ENCODE data around the gene B3GAT2.
A peak's percentile ranks its signal among the peaks of the same experiment; 100 is the strongest.

The B3GAT2 gene

GRCh38 chr6:70894001-70894400, 62.9 kb downstream of the B3GAT2 start:
- no peak for DNase-seq

DNA sequence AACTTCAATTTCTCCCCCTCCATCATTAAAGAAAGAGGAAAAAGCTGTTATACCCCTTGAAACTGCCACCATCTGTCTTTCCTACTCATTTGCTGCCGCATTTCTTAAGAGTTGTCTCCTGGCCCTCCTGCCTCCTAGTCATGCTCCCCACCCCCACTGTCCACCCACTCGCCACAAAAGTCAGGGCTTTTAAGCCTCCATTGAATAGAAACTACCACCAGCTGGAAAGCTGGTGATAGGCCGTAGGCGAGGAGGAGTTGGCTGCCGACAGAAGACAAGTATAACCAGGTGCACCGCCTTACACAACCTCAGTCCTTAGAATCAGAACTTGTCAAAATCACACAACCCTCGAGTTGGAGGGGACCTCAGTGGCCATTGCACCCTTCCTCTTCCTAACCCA, 67.6 kb downstream of the B3GAT2 start:
- DNase-seq = no peak

DNA sequence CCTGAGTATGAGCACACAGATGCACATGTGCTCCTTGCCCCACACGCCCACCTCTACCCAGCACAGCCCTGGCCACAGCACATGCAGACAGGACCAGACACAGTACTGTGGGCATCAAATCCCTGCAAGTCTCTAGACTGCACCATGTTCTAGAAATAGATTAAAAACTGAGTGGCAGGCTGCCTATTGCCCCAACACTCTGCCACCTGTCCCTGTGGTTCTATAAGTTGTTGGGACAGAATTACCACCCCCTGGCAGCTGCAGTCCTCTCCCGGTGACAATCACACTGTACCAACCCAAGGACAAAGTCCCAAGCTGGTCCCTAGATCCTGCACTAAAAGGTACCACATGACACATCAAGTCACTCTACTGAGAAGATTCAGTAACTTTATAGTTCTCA, 70.2 kb downstream of the B3GAT2 start:
- no peak for DNase-seq

GRCh38 chr6:70886071-70886470, 70.8 kb downstream of the B3GAT2 start:
- no peak for DNase-seq

- DNase-seq = peak; percentile 22
Observed at GRCh38 chr6:70884074-70884983, 72.5 kb downstream of the B3GAT2 start.

GRCh38 chr6:70879496-70879895, 77.4 kb downstream of the B3GAT2 start:
- DNase-seq = no peak

DNA sequence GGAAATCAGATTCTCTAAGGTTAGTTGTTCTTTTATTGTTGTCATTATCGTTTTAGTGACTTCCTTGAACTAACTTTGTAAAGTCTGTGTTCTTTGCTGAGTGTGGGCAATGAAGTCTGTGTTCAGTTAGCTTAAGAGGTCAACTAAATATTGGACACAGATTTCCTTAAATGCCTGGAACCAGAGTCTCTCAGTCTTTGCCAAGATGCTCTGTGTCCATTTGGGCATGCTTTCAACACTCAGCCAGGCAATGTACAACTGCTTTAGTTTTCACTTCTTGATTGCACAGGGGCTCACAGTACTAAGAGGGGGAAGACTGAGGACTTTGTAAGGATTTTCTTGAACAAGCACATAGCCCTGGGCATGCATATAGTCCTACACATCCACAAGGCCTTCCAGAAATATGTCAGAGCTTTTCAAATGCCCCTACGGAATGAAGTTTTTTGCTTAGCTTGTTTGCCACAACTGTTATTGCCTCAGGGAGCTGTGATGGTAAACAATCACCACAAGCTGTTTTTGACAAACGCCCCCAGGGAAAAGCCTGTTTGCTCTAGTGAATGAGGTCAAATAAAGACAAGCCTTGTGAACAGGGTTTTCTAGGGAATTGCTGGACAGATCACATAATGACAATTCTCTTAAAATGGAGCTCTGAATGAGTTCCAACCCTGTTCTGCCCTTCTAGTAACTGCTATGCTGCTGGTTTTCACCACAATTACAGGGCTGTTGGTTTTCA, 82.5 kb downstream of the B3GAT2 start:
- DNase-seq = no peak

DNA sequence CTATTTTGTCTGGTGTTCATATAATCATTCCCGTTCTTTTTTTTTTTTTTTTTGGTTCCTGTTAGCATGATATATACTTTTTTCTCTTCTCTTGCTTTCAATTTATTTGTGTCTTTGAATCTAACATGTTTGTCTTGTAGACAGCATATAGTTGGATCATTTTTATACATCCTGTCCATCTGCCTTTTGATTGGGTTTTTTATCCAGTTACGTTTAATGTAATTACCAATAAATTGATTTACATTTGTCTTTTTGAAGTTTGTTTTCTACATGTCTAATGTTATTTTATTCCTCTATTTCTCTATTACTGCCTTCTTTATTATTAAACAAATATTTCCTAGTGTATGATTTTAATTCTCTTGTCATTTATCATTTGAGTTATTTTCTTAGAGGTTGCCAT, 84.4 kb downstream of the B3GAT2 start:
- DNase-seq = no peak

GRCh38 chr6:70864401-70864800, 92.5 kb downstream of the B3GAT2 start:
- DNase-seq = no peak

DNA sequence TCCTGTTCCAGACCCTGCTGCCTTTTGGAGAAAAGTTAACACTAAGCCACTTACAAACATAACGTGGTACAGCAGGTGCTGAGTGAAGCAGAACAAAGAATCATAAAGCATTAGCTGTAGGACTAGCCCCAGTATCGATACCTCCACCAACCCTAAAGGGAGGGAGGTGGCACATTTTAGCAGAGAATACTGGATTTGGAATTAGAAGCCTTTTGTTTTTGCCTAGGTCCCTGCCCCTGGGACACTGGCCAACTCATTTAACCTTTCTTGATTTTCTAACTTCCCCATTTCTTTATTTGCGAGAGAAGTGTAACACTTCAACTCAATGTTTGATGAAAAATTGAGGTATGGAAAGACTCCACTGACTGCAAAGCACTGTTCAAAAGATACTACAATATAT, 93.5 kb downstream of the B3GAT2 start:
- no peak for DNase-seq

GRCh38 chr6:70860920-70861319, 95.9 kb downstream of the B3GAT2 start:
- DNase-seq = no peak

DNA sequence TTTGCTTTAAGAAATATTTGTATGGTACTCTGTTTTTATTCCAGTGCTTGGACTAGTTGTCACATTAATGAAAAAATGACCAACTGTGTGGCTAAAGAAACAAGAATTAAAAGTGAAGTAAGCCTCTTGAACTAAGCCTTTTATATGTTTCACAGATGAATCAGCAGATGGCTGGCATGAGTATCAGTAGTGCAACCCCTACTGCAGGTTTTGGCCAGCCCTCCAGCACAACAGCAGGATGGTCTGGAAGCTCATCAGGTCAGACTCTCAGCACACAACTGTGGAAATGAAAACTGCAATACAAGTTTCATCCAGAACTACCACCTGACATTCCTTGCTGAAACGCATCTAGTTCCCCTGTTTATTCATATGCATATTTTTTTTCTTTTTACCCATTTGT, 96.8 kb downstream of the B3GAT2 start:
- no peak for DNase-seq

GRCh38 chr6:70857387-70858077, 99.3 kb downstream of the B3GAT2 start:
- no peak for DNase-seq

DNA sequence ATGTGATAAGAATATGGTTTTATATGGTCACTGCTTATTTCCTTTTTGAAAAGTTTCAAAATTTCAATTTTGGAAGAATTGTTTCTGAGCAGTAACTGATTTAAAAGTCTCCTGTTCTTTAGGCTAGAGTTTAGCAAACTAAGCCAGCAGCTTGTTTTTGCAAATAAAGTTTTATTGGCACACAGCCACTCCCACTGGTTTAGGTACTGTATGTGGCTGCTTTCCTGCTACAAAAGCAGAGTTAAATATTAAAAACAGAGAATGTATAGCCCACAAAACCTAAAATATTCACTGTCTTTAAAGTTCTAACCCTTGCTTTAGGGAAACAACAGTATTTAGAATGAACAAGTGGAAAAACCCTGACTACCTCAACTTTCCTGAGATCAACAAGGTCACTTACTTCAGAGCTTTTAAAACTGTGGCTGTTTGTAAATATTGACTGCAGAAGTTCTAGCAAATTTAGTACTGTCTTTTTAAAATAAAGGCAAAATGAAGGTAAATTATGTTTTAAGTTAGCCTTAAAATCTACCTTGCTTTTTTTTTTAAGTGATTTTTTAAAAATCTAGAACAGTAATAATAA, 104.1 kb downstream of the B3GAT2 start:
- DNase-seq = no peak

- no peak for DNase-seq
Observed at GRCh38 chr6:70849348-70850069, 107.4 kb downstream of the B3GAT2 start.

DNA sequence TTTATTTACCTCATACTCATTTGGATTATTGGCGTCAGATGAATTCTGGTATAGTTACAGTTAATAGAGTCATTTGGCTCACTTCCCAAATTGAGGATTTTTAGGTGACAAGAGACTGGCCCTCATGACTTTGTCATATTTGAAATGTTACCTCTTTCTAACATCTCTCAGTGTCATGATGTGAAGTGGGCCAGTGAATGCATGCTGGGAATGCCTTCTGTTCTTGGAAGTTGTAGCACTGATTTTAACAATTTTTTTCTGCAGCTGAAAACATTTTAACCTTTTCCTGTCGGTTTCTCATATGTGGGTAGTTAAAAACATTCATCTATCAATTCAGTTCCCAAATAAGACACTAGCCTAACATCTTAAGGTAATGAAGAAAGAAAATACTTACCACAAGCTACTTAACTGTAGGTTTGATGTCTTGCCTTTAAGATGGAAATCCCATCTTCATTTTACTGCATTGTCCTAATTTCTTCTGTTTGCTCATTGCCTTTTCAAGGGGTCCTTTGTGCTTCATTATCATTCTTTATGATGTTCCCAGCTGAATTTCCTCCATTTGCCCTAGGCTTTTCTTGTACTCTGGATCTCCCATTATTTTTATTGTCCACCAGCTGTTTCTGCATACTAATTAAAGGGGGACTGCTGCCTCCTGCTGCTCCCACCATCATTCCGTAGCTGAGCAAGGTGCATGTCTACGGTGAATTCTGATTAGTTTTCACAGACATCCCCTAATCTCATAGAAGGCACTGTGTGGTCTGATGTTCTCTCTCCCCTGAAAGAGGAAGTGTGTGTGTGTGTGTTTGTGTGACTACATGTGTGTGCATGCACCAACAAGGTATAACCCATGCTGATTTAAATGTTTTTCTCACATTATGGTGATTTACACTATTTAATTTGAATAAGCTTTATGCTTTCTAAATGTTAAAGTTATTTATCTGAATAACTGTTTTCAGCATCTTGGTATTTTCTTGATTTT, 109.5 kb downstream of the B3GAT2 start:
- DNase-seq = no peak

DNA sequence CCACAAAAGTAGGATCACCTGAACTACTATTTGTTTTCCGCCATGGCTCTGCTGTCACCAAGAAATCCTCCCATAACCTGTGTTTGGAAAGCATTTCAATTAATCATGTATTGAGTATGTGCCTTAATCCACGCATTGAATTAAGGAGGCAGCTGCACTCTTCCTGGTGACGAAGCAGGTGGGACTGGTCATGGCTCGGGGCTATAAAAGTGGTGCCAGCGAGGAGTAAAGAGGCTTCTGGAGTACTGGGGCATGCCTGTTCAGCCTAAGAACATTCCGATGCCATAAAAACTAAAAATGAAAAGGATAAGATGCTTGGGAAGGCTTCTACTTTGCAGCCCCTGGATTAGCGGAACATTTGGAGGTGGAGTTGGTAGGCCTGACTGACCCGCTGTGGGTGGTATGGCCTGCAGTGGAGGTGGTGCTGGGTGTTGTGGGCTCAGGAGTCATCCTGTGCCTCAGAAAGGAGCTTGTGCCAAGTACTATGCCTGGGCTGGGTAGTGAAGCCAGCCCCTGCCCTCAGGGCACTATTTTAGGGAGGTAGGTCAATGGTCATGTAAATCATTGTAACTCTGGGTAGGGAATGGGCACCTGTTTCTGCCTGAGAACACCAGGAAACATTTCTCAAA, 110.5 kb downstream of the B3GAT2 start:
- no peak for DNase-seq

DNA sequence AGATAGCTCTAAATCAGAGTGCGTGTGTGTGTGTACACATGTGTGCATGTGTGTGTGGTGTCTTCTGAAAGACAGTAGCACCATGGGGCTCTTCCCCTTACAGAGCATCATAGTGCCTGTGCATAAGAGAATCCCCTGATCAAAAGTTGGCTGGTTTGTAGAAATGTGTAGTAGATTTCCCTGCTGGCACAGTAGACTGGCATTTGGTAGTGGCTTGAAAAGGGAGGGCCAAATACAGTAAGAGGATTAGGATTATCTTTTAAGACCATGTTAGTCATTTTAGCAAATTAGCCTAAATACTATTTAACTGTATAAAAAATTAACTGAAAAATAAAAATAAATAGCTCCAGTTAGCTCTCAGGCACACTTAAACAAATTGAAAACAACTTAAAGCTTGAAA, 112.6 kb downstream of the B3GAT2 start:
- DNase-seq = no peak

- no peak for DNase-seq
Observed at GRCh38 chr6:70843328-70843918, 113.4 kb downstream of the B3GAT2 start.

DNA sequence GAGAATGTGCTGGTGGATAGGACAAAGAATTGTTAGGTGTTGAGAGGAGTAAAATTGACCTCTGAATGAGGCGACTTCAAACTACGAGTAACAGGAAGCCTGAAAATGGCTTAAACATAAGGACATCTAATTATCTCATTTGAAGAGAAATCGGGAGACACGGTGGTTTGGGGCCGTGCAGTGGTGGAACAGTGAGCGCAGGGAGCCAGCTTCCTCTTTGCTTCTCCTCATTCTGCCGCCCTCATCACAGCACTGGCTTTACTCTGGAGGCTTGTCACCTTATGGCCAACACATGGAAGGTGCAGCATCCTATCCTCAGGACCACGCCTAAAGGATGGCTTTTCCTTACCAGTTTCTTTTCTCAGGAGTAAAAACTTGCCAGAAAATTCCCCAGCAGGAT, 114.3 kb downstream of the B3GAT2 start:
- DNase-seq = no peak

Data from activated CD4-positive, alpha-beta T cell treated with anti-CD3 and anti-CD28 coated beads for 1 hour (primary cell).